Heart left ventricle (tissue), 16 donors: ENCODE measurements around the gene ENTR1. TPM values are rescaled to one million over a fixed set of nuclear protein-coding genes. Genes with fewer than 3 reads are reported as not detected.

Experiments
- ATAC-seq, 4 donors: fragments of 200-7000 bp; cut with Tn5 transposase; one replicate each; pipeline ENCODE4 v1.9.1; 2020 to 2022; ENCODE audit warnings: moderate library complexity in 4 of 4, mild to moderate bottlenecking in 3 of 4, moderate number of reproducible peaks in 1 of 4
- DNase-seq, 5 donors: peaks; one replicate each; pipeline ENCODE4 v3.0.0-alpha.2; 2020
- H3K27ac ChIP-seq, 12 donors: fragments of 200-600 bp; sonication (generic) in 4 of 12; one replicate each; pipeline versions ENCODE4 v1.5.0 to v1.8.0; 2016 to 2022; ENCODE audit warnings: mild to moderate bottlenecking in 2 of 12
- H3K27me3 ChIP-seq, 9 donors: fragments of 200-600 bp; sonication (generic) in 2 of 9; one replicate each; pipeline versions ENCODE4 v1.5.1 to v1.8.0; 2016 to 2022; ENCODE audit warnings: mild to moderate bottlenecking in 3 of 9
- H3K36me3 ChIP-seq, 9 donors: fragments of 200-600 bp; sonication (generic) in 2 of 9; one replicate each; pipeline versions ENCODE4 v1.5.0 to v1.8.0; 2018 to 2022; ENCODE audit warnings: mild to moderate bottlenecking in 2 of 9
- H3K4me1 ChIP-seq, 12 donors: fragments of 200-600 bp; sonication (generic) in 4 of 12; one replicate each; pipeline versions ENCODE4 v1.5.0 to v1.8.0; 2016 to 2022; ENCODE audit warnings: mild to moderate bottlenecking in 3 of 12
- H3K4me3 ChIP-seq, 12 donors: fragments of 200-600 bp; sonication (generic) in 4 of 12; one replicate each; pipeline versions ENCODE4 v1.5.0 to v1.8.0; 2017 to 2022; ENCODE audit warnings: mild to moderate bottlenecking in 9 of 12, moderate library complexity in 4 of 12
- H3K9me3 ChIP-seq, 12 donors: fragments of 200-600 bp; sonication (generic) in 4 of 12; one replicate each; pipeline versions ENCODE4 v1.5.0 to v1.8.0; 2016 to 2022; ENCODE audit warnings: mild to moderate bottlenecking in 1 of 12
- CTCF ChIP-seq, 12 donors: fragments of 200-600 bp; sonication (generic) in 4 of 12; IDR thresholded peaks; one replicate each; pipeline versions ENCODE4 v1.5.0 to v1.8.0; 2018 to 2022; ENCODE audit warnings: antibody characterized with exemption in 12 of 12, mild to moderate bottlenecking in 5 of 12
- POLR2A ChIP-seq, 2 donors: fragments of 450-650 bp; IDR thresholded peaks; one replicate each; pipeline ENCODE4 v1.6.1; 2017; ENCODE audit warnings: antibody characterized with exemption in 2 of 2, mild to moderate bottlenecking in 2 of 2, moderate library complexity in 2 of 2
- WGBS, 4 donors: extraction: QIAGEN DNeasy Blood & Tissue Kit in 2 of 4; methylation state at CpG; one replicate each; pipeline versions ENCODE4 v1.1.5 to v1.1.7; 2013 to 2018; 5-methylcytosine and 5-hydroxymethylcytosine counted together
- intact Hi-C, 10 donors: fragments of 100-400 bp; cut with DNase I; formaldehyde crosslinking; loops; one replicate each; pipeline versions ENCODE4 v1.11.1 to v1.14.2; 2022
- polyA plus RNA-seq, 2 donors: library from polyadenylated mRNA; stranded (reverse); fragments of 200-250 nt; gene quantifications; one replicate each; pipeline ENCODE4 v1.2.3, GENCODE V29; 2013
- total RNA-seq, 9 donors: library from RNA; depleted of rRNA in 2 of 9; stranded (reverse); fragments of >200 nt in 2 of 9; fragmentation: NEBNext Ultra II Directional in 3 of 9; extraction: Animal tissue kit (Norgen Biotek cat#: 25700) in 3 of 9; gene quantifications; one replicate each; pipeline versions ENCODE4 v1.1.0 to v1.2.4, GENCODE V29; 2016 to 2023
- donor health status: ischemic (EF 13 %, LVEDD 7.1; RV severe dilation, severe dysfunction).
- donor health status: healthy with polysubstance abuse.
- donor health status: DM: no; HTN: yes; CAD: no.
- donor health status: DM: no; HTN: no; CAD: no.
- donor health status: ischemic (EF 25% LVEDD 6.9; RV normal size, moderate dysfunction).
- donor health status: ischemic (EF 25% LVEDD 5.7; RV mildly dilated, moderate dysfunction).
- donor health status: healthy.
- donor health status: DM: yes; HTN: yes; CAD: no.
- donor health status: ischemic (EF 35%, LVEDD 5.7; RV mildly dilated, moderate dysfunction).
- donor health status: nonischemic (EF 11% LVEDD 7.7; RV severe dilation, severe dysfunction).
- donor health status: DM: yes; HTN: yes; CAD: no.
- donor health status: PGD.
- donor health status: ischemic (EF 29% LVEDD 5.4; RV normal size, mild dysfunction).
- donor health status: nonischemic (EF 23%, LVEDD 6.1; RV moderate dilation, normal function).

The ENTR1 gene
- total and polyA plus RNA-seq, 11 donors = 11.8 to 27.7 (median 18.4) TPM

- no peaks in the 10 kb centered on the region for H3K36me3 ChIP-seq
- TF ChIP-seq POLR2A (IDR thresholded peaks at IDR 0.05) (no peak), CTCF (IDR thresholded peaks at IDR 0.05) (no peak)
- ATAC-seq (no peak), DNase-seq (no peak)
- no peak overlapping the region for H3K4me3 ChIP-seq
- H3K9me3 ChIP-seq = no peaks in the 10 kb centered on the region
- WGBS, 4 donors = 89 to 94% (median 91%) methylated on average over 3 to 9 of the region's 9 CpGs
- H3K4me1 ChIP-seq = peaks cover 3 to 35% (median 18%) of the 10 kb centered on the region in 12 donors
- H3K27me3 ChIP-seq = no peaks in the 10 kb centered on the region
- H3K27ac ChIP-seq = no peak overlapping the region
- intact Hi-C loops = no loop called here
Measured at GRCh38 chr9:136366826-136367225, 43.6 kb downstream of the ENTR1 start.

GRCh38 chr9:136365775-136366222 lies 44.6 kb downstream of the ENTR1 start:
- WGBS, 4 donors = 59 to 72% (median 67%) methylated on average over 9 of the region's 9 CpGs
- H3K4me1 ChIP-seq = peaks cover 3 to 35% (median 22%) of the 10 kb centered on the region in 12 donors
- H3K27ac ChIP-seq = peak overlapping the region in 1 of 12 donors; percentile 67

GRCh38 chr9:136364942-136365774 lies 45.3 kb downstream of the ENTR1 start:
- H3K27ac ChIP-seq = peak overlapping the region in 1 of 12 donors; percentile 67
- no peaks in the 10 kb centered on the region for H3K9me3 ChIP-seq
- WGBS, 4 donors = 78 to 82% (median 81%) methylated on average over 6 to 31 of the region's 31 CpGs
- H3K27me3 ChIP-seq = no peaks in the 10 kb centered on the region
- peaks cover 3 to 35% (median 22%) of the 10 kb centered on the region in 12 donors for H3K4me1 ChIP-seq
- intact Hi-C loops = loop anchor here in 1 of 10 donors (2.0 kb wide), 1 partner anchor 36 kb away; the partner anchor contains the start of gene SNAPC4
- ATAC-seq (no peak), DNase-seq (no peak)
- H3K4me3 ChIP-seq = no peak overlapping the region
- TF ChIP-seq POLR2A (IDR thresholded peaks at IDR 0.05) = no peak
- TF ChIP-seq CTCF (IDR thresholded peaks at IDR 0.05) = no peak
- no peaks in the 10 kb centered on the region for H3K36me3 ChIP-seq

More at GRCh38 chr9:136365775-136366222, 44.6 kb downstream of the ENTR1 start:
- intact Hi-C loops = loop anchor here in 1 of 10 donors (2.0 kb wide), 1 partner anchor 35 kb away; the partner anchor contains the start of gene SNAPC4
- Histone ChIP-seq H3K4me3 (no peak overlapping the region), H3K27me3 (no peaks in the 10 kb centered on the region), H3K9me3 (no peaks in the 10 kb centered on the region), H3K36me3 (no peaks in the 10 kb centered on the region)
- TF ChIP-seq POLR2A (IDR thresholded peaks at IDR 0.05) = no peak
- TF ChIP-seq CTCF (IDR thresholded peaks at IDR 0.05) = no peak
- DNase-seq (no peak), ATAC-seq (no peak)
